ENCODE measurements around the gene LMTK2. TPM values are rescaled to one million over a fixed set of nuclear protein-coding genes. Genes with fewer than 3 reads are reported as not detected.

Gene LMTK2
- total RNA-seq, 1 donor from 2014 or later, result 17.7 TPM

DNA sequence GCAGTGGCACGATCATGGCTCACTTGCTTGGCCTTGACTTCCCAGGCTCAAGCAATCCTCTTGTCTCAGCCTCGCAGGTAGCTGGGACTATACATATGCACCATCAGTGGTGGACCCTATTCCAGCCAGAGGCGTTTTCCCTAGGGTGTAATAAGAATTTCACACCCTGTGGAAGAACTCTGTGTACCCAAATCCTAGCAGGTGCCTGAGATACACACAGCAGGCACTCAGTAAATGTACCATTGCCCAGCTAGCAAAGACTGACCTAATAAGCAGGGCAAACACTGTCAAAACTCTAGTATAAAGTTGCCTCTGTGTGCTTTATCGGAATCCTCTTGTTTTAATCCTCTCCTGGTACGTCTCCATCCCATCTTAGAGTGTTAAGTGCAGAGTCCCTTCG, 70.9 kb downstream of the LMTK2 start:
- Mint-ChIP-seq H3K27ac (no peak overlapping the region), H3K9me3 (no peaks in the 10 kb centered on the region), H3K27me3 (ENCODE audit: insufficient read depth) (no peaks in the 10 kb centered on the region), H3K4me1 (ENCODE audit: low read depth) (no peaks in the 10 kb centered on the region), H3K36me3 (ENCODE audit: low read depth) (no peaks in the 10 kb centered on the region), H3K4me3 (no peak overlapping the region)
- intact Hi-C loops (cut with micrococcal nuclease), result no loop called here
- no peak for DNase-seq (ENCODE audit: low spot score)

DNA sequence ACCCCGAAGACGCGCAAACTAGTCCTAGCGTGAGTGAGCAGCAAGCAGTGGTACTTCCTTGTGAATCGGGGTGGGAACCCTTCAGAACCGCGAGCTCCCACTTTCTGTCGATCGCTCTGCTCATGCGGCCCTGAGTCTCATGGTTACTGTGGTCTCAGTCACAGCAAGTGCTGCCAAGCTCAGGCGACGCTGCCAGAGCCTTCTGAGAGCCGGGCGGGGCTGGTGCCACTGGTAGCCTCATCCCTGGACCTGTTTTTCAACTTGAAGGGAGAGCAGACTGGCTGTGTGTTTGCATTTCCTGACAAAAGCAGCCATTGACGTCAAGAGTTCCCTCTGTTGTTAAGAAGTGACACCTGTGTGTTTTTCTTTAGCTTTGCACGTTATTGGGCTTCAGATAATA, 71.7 kb downstream of the LMTK2 start:
- no peak for DNase-seq (ENCODE audit: low spot score)
- Mint-ChIP-seq H3K4me3 (no peak overlapping the region), H3K27ac (no peak overlapping the region), H3K36me3 (ENCODE audit: low read depth) (no peaks in the 10 kb centered on the region), H3K27me3 (ENCODE audit: insufficient read depth) (no peaks in the 10 kb centered on the region), H3K4me1 (ENCODE audit: low read depth) (no peaks in the 10 kb centered on the region), H3K9me3 (no peaks in the 10 kb centered on the region)
- intact Hi-C loops (cut with micrococcal nuclease), result no loop called here

DNA sequence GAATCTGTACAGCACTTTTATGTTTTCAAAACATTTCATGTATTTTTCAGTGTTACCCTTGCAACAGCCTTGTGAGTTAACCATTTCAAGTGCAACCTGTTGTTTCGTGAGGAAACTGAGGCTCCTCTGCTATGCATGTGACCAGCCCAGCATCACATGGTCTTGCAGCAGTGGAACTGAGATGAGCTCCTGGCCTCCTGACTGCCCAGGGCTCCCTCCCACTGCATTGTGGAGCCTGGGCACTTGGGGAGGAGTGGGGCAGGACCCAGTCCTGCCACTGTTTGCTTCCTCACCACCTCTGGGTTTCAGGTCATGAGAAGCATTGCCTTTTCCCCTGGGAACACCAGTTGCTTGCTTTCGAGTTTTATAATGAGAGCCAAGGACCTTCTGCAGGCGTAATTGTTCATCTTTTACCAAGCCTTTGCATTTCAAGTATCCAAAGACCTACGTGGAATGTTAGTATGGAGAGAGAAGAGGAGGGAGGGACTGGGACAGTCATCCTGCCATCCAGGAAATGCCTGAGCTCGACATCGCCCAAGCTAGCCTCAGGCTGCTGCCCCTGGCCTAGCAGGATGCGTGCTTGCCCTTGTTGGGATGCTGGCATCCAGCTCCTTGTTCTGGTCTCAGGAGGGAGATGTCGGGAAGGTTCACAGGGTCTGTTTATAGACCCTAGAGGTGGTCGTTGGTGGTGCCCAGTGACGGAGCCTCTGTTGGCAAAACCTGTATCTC, 72.3 kb downstream of the LMTK2 start:
- DNase-seq (ENCODE audit: low spot score), result no peak
- Mint-ChIP-seq H3K27ac (no peak overlapping the region), H3K27me3 (ENCODE audit: insufficient read depth) (no peaks in the 10 kb centered on the region), H3K4me1 (ENCODE audit: low read depth) (no peaks in the 10 kb centered on the region), H3K36me3 (ENCODE audit: low read depth) (no peaks in the 10 kb centered on the region), H3K9me3 (no peaks in the 10 kb centered on the region), H3K4me3 (no peak overlapping the region)
- intact Hi-C loops (cut with micrococcal nuclease), result no loop called here

DNA sequence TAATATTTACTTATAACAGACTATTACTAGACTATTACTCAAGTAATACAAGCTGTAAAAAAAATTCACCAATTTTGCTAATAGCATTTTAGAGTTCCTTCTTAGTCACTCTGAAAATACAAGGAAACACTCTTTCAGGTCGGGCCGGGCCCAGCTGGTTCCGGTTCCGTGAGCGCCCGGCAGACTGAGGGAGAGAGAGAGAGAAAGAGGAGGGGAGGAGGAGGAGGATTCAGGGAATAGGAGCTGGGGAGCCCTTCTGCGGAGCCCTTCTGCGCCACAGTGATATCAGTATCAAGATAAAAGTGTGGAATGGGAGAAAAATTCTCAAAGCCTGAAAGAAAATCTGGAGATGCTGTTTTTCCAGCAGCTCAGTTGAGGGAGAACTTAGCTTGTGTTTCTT, 74.1 kb downstream of the LMTK2 start:
- intact Hi-C loops (cut with micrococcal nuclease), result no loop called here
- Mint-ChIP-seq H3K4me1 (ENCODE audit: low read depth) (no peaks in the 10 kb centered on the region), H3K27ac (no peak overlapping the region), H3K9me3 (no peaks in the 10 kb centered on the region), H3K27me3 (ENCODE audit: insufficient read depth) (no peaks in the 10 kb centered on the region), H3K36me3 (ENCODE audit: low read depth) (no peaks in the 10 kb centered on the region), H3K4me3 (no peak overlapping the region)
- DNase-seq (ENCODE audit: low spot score), result no peak

DNA sequence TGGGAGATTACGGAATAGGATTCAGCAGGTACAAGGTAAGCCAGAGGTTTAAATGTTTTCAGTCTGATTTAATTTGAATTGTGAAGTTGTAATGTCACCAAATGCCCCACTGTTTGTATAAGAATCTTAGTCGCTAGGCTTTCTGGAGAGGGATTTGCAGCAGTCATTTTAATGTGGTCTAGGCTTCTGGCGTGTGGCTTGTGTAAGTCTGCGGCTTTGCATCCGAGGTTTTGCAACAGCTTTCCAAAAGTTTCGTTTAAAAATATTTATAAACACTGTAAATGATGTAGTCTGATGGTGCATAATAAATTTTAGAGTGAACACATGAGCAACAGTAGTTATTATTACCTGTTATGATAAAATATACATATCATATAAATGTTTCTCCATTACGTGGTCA, 78.4 kb downstream of the LMTK2 start:
- no peak overlapping the region for H3K27ac Mint-ChIP-seq
- peaks cover 12% of the 10 kb centered on the region for H3K36me3 Mint-ChIP-seq (ENCODE audit: low read depth)
- no peak for DNase-seq (ENCODE audit: low spot score)
- no peaks in the 10 kb centered on the region for H3K9me3 Mint-ChIP-seq
- intact Hi-C loops (cut with micrococcal nuclease), result no loop called here
- no peaks in the 10 kb centered on the region for H3K4me1 Mint-ChIP-seq (ENCODE audit: low read depth)
- no peak overlapping the region for H3K4me3 Mint-ChIP-seq
- no peaks in the 10 kb centered on the region for H3K27me3 Mint-ChIP-seq (ENCODE audit: insufficient read depth)

DNA sequence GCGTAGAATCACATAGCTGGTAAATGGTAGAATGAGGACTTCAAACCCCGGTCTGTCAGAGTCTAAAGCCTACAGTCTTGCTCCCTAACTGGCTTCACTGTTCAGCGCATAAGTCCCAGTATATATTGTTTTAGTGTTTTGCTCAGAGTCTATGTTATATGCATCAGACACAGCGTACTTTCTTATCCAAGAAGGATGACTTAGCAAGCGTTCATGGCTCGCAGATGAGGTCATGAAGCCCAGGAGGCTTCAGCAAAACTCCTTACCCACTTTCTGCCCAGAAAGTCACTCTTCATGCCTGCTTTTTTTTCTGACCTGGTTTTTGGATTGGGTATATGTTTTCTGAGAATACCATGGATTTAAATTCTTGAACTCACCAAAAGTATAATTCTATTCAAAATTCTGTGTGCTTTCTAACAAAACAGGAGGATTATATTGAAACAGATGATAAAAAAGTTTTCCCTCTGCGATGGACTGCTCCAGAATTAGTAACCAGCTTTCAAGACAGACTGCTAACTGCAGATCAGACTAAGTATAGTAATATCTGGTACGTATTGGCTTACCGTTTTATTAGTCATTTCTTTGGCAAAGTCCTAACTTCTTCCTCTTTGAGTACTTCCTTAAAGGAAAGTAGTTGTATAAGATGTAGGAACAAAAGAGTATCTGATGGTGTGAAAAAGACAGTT, 79.9 kb downstream of the LMTK2 start:
- Mint-ChIP-seq H3K27ac (no peak overlapping the region), H3K4me3 (no peak overlapping the region), H3K4me1 (ENCODE audit: low read depth) (no peaks in the 10 kb centered on the region), H3K9me3 (no peaks in the 10 kb centered on the region), H3K27me3 (ENCODE audit: insufficient read depth) (no peaks in the 10 kb centered on the region), H3K36me3 (ENCODE audit: low read depth) (peaks cover 14% of the 10 kb centered on the region)
- intact Hi-C loops (cut with micrococcal nuclease), result no loop called here
- DNase-seq (ENCODE audit: low spot score), result no peak

DNA sequence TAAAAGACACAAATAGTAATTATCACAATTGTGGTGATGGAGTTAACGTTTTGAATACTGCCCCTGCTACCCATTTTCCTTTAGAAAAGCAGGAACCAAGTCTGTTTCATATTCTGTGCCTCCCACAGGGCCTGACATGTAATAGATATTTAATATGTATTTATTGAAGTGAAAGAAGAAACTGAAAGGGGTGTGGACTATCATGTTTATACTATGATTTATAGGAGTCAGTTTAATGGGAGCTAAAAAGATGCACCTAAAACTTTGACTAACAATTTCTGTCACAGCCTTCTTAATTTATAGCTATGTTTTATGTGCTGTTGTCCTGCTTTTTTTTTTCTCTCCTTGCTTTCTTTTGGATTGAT, 80.5 kb downstream of the LMTK2 start:
- no peak overlapping the region for H3K4me3 Mint-ChIP-seq
- H3K9me3 Mint-ChIP-seq, result no peaks in the 10 kb centered on the region
- H3K4me1 Mint-ChIP-seq (ENCODE audit: low read depth), result no peaks in the 10 kb centered on the region
- intact Hi-C loops (cut with micrococcal nuclease), result no loop called here
- no peak for DNase-seq (ENCODE audit: low spot score)
- H3K27me3 Mint-ChIP-seq (ENCODE audit: insufficient read depth), result no peaks in the 10 kb centered on the region
- no peak overlapping the region for H3K27ac Mint-ChIP-seq
- peaks cover 14% of the 10 kb centered on the region for H3K36me3 Mint-ChIP-seq (ENCODE audit: low read depth)

DNA sequence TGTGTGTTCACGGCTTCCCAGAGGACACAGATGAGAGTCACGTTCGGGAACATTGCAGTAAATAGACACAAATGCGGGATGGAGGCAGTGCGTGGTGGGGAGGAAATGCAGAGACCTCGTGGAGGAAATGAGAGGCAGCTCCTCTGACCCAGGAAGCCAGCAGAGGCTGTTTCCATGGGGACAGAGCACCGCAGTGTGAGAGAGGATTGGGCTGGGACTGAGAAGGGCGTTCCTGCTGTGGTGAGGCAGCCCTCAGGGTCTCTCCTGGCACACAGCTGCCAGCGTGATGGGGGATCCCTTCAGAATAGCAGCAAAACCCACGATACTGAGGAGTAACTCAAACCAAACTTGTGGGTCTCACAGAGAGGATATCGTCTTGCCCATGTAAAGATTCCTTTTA, 82.9 kb downstream of the LMTK2 start:
- no peaks in the 10 kb centered on the region for H3K4me1 Mint-ChIP-seq (ENCODE audit: low read depth)
- no peak for DNase-seq (ENCODE audit: low spot score)
- no peak overlapping the region for H3K4me3 Mint-ChIP-seq
- H3K36me3 Mint-ChIP-seq (ENCODE audit: low read depth), result peaks cover 14% of the 10 kb centered on the region
- intact Hi-C loops (cut with micrococcal nuclease), result no loop called here
- H3K9me3 Mint-ChIP-seq, result no peaks in the 10 kb centered on the region
- peak overlapping the region; percentile 4 for H3K27ac Mint-ChIP-seq
- H3K27me3 Mint-ChIP-seq (ENCODE audit: insufficient read depth), result no peaks in the 10 kb centered on the region

DNA sequence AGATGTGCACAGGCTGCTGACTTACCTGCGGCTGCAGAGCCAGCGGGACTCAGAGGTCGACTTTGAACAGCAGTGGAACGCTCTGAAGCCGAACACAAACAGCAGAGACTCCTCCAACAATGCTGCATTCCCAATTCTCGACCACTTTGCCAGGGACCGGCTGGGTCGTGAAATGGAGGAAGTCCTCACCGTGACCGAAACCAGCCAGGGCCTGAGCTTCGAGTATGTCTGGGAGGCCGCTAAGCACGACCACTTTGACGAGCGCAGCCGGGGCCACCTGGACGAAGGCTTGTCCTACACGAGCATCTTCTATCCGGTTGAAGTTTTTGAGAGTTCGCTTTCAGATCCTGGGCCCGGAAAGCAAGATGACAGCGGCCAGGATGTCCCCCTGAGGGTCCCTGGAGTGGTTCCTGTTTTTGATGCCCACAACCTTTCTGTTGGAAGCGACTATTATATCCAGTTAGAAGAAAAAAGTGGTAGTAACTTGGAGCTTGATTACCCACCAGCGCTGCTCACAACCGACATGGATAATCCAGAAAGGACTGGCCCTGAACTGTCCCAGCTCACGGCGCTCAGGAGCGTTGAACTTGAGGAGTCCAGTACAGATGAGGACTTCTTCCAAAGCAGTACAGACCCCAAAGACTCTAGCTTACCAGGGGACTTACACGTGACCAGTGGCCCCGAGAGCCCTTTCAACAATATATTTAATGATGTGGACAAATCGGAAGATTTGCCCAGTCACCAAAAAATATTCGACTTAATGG, 85.2 kb downstream of the LMTK2 start:
- DNase-seq (ENCODE audit: low spot score), result no peak
- intact Hi-C loops (cut with micrococcal nuclease), result no loop called here
- Mint-ChIP-seq H3K27me3 (ENCODE audit: insufficient read depth) (no peaks in the 10 kb centered on the region), H3K9me3 (no peaks in the 10 kb centered on the region), H3K4me3 (no peak overlapping the region), H3K36me3 (ENCODE audit: low read depth) (peaks cover 14% of the 10 kb centered on the region), H3K4me1 (ENCODE audit: low read depth) (no peaks in the 10 kb centered on the region), H3K27ac (no peak overlapping the region)

DNA sequence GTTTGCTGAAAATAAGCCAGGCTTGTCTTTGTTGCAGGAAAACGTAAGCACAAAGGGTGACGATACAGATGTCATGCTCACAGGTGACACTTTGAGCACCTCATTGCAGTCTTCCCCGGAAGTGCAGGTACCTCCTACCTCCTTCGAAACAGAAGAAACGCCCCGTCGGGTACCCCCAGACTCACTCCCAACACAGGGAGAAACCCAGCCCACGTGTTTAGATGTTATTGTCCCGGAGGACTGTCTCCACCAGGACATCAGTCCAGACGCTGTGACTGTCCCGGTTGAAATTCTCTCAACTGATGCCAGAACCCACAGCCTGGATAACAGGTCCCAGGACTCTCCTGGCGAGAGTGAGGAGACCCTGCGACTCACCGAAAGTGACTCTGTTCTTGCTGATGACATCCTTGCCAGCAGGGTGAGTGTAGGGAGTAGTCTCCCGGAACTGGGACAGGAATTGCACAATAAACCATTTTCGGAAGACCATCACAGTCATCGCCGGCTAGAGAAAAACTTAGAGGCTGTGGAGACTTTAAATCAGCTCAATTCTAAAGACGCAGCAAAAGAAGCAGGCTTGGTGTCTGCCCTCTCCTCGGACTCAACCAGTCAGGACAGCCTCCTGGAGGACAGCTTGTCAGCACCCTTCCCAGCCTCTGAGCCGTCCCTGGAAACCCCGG, 86.3 kb downstream of the LMTK2 start:
- H3K27ac Mint-ChIP-seq, result no peak overlapping the region
- intact Hi-C loops (cut with micrococcal nuclease), result no loop called here
- H3K9me3 Mint-ChIP-seq, result no peaks in the 10 kb centered on the region
- no peak for DNase-seq (ENCODE audit: low spot score)
- no peaks in the 10 kb centered on the region for H3K27me3 Mint-ChIP-seq (ENCODE audit: insufficient read depth)
- H3K4me3 Mint-ChIP-seq, result no peak overlapping the region
- no peaks in the 10 kb centered on the region for H3K4me1 Mint-ChIP-seq (ENCODE audit: low read depth)
- H3K36me3 Mint-ChIP-seq (ENCODE audit: low read depth), result peaks cover 14% of the 10 kb centered on the region

DNA sequence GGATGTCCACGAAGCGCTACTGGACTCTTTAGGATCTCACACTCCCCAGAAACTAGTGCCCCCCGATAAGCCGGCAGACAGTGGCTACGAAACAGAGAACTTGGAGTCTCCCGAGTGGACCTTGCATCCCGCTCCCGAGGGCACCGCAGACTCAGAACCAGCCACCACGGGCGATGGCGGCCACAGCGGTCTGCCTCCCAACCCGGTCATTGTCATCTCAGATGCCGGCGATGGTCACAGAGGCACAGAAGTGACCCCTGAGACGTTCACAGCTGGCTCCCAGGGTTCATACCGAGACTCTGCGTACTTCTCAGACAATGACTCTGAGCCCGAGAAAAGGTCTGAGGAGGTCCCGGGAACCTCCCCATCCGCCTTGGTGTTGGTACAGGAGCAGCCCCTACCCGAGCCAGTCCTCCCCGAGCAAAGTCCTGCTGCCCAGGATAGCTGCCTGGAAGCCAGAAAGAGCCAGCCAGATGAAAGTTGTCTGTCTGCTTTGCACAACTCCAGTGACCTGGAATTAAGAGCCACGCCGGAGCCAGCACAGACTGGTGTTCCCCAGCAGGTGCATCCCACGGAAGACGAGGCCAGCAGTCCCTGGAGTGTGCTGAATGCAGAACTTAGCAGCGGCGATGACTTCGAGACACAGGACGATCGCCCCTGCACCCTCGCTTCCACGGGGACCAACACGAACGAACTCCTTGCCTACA, 87.0 kb downstream of the LMTK2 start:
- Mint-ChIP-seq H3K36me3 (ENCODE audit: low read depth) (peaks cover 9% of the 10 kb centered on the region), H3K27me3 (ENCODE audit: insufficient read depth) (no peaks in the 10 kb centered on the region), H3K4me1 (ENCODE audit: low read depth) (no peaks in the 10 kb centered on the region), H3K9me3 (no peaks in the 10 kb centered on the region), H3K27ac (no peak overlapping the region), H3K4me3 (no peak overlapping the region)
- intact Hi-C loops (cut with micrococcal nuclease), result no loop called here
- no peak for DNase-seq (ENCODE audit: low spot score)

DNA sequence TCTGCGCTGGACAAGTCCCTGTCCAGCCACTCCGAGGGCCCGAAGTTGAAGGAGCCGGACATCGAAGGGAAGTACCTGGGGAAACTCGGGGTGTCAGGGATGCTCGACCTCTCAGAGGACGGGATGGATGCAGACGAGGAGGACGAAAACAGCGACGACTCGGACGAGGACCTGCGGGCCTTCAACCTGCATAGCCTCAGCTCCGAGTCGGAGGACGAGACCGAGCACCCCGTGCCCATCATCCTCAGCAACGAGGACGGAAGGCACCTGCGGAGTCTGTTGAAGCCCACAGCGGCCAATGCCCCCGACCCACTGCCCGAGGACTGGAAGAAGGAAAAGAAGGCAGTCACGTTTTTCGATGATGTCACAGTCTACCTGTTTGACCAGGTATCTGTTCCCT, 87.5 kb downstream of the LMTK2 start:
- DNase-seq (ENCODE audit: low spot score), result no peak
- no peak overlapping the region for H3K4me3 Mint-ChIP-seq

More for the DNA sequence above, 87.5 kb downstream of the LMTK2 start:
- intact Hi-C loops (cut with micrococcal nuclease), result no loop called here
- peaks cover 2% of the 10 kb centered on the region for H3K9me3 Mint-ChIP-seq
- H3K4me1 Mint-ChIP-seq (ENCODE audit: low read depth), result no peaks in the 10 kb centered on the region
- peaks cover 5% of the 10 kb centered on the region for H3K36me3 Mint-ChIP-seq (ENCODE audit: low read depth)
- no peaks in the 10 kb centered on the region for H3K27me3 Mint-ChIP-seq (ENCODE audit: insufficient read depth)
- H3K27ac Mint-ChIP-seq, result no peak overlapping the region

Data from activated T-helper 1 cell treated with anti-CD3 and anti-CD28 coated beads, Interleukin-12 subunit alpha, Interleukin-12 subunit beta, Interleukin-2, Interleukin-4 antibody, amounts not matched to agents 30 ng/mL and 10 ng/mL and 1 ng/mL, durations not matched to agents 14 hours and 24 hours and 36 hours (primary cell).